Activated naive CD4-positive, alpha-beta T cell treated with Interleukin-2 at 50 U/mL for 16 hours (primary cell): ENCODE results near the gene SPTBN5.
A peak's percentile ranks its signal among the peaks of the same experiment; 100 is the strongest.

Experiments
- DNase-seq: peaks from one replicate; pipeline ENCODE4 v3.0.0-alpha.2; 2020

Gene SPTBN5

DNA sequence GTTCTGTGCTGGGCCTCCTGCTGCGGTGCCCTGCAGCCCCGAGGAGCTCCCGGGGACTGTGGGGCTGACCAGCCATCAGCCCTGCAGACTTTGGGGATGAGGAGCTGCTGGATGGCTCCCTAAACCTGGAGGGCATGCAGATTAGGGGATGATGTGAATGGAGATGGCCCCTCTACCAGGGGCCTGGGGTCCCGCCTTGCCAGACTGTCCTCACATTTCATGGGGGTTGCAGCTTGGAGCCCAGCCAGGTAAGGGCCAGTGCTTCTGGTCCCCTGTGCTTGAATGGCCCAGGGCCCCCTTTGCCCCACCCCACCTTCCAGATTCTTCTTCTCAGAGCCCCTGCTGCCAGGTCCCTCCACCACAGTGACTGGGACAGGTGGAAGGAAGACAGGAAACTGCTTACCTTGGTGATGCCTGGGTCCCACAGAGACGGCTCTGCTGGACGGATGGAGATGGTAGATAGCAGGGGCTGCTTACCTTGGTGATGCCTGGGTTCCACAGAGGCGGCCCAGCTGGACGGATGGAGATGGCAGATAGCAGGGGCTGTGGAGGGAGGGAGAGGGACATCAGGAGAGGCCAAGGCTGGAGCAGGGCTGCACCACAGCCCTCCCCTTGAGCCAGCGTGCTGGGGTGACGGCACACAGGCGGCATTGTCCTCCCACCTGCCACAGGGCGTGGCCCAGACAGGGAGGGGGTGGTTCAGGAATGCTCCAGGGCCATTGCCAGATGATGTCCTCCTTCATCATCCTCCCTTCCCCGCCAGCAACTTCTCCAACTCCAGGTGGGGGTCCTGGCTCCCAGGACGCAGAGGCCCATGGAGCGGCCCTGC, at the start of gene SPTBN5:
TSS of gene SPTBN5 (minus strand) at position 632 of the 829 bp plus-strand sequence. CDS start at position 76, 556 bp downstream.
- no peak for DNase-seq

- DNase-seq, result no peak
These were observed 49.0 kb upstream of the SPTBN5 start for GRCh38 chr15:41942886-41943285.

DNA sequence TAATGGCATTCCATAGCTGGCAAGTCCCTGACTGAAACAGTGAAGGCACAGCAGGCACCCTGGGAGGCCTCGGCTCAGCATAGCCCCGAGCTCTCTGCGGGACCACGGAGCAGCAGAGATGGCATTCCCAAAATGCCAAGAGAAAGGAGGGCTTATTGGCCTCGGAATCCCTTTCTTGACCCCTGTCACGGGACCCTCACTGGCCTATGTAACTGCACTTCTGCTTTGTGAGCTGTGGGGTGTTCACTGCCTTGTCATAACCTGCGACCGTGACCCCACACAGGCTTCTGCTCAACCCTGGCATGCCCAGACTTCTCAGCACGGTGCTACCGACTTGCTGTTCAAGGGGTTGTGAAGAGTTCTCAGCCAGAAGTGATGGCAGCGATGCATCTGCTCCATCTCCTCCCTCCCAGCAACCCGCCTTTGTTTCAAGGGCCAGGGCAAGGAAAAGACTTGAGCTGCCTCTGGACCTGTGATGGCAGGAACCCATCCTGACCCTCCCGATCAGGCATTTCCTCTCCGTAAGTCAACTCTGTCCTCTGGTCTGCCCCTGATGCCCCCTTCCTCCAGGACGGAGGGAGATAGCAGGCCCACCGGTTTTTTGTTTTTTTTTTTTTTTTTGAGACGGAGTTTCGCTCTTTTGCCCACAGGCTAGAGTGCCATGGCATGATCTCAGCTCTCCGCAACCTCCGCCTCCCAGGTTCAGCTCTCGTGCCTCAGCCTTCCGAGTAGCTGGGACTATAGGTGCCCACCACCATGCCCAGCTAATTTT, 48.0 kb upstream of the SPTBN5 start:
- DNase-seq, result no peak

GRCh38 chr15:41940441-41940857, 46.6 kb upstream of the SPTBN5 start:
- peak; percentile 65 for DNase-seq

- no peak for DNase-seq
These were observed 46.1 kb upstream of the SPTBN5 start for GRCh38 chr15:41939986-41940385.

- no peak for DNase-seq
These were observed 43.7 kb upstream of the SPTBN5 start for GRCh38 chr15:41937568-41937923.

DNA sequence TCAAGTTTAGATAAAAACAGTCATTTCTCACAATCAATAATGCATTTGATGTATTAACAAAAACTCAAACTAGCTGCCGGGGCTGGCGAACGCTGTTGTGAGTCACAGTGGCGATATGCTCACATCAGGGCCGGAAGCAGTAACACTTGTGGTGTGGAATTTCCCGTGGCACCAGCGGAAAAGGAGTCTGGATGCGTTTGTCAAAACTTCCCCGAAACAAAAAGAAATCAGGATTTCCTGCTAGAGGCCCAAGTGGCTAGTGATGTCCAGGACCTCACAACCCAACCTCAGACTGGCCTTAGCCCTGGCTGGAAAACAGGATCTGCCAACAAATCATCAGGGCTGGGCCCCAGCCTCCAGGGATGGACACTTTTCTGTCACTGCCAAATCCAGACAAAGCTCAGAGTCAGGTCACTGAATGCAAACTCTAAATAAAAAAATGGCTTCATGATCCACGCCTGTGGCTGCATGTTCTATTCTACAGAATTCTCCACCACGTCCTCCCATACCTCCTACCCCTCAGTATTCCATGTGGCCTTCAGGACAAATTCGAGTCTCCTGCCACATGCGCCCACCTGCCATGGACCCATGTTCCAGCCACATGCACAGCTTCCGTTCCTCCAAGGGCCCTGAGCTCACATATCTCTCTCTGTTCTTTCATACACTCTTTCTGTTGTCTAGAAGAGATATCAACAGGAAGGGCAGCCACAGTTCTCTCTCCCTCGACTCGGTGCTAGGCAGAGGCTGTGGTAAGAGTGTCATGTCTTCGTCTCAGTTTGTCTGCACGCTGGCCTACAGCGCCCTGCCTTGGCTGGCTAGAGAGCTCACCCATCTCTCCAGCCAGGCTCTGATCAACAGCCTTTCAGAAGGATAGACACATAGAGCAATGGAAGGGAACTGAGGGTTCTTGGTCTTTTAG, 43.1 kb upstream of the SPTBN5 start:
- DNase-seq, result peak; percentile 84

- no peak for DNase-seq
These were observed 42.3 kb upstream of the SPTBN5 start for GRCh38 chr15:41936155-41936554.

DNA sequence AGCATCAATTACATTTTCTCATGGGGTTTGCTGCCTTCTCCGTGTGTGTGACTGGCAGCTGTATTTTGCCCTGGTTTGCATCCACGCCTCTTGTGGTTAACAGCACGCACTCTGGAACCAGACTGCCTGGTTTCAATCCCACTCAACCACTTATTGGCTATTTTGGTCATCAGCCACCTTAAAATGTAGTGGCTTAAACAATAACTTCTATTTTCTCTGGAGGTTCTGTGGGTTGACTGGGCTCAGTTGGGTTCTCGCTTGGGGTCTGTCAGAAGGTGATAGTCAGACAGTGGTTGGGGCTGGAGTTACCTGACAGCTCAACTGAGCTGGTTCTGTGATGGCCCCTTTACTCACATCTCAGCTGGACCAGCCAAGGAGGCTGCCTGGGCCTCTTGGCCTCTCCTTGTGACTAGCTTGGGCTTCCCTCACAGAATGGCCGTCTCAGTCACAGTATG, 41.7 kb upstream of the SPTBN5 start:
- DNase-seq, result peak; percentile 10

DNA sequence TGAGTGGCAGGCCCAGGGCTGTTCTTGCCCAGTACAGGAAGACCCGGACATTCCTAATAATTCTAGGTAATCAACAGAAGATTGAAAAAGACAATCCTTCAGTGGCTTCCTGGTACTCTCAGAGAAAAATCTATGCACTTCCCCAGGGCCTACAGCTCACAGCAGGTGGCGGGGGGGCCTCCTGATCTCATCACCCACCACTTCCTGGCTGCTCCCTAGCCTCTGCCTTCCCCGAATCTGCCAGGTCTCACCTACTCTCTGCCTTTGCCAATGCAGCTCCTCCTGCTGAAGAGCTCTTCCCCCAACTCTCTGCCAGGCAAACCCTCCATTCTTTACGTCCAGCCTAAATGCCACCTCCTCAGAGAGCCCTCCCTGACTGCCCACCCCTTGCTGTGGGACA, 41.0 kb upstream of the SPTBN5 start:
- DNase-seq, result peak; percentile 70

DNA sequence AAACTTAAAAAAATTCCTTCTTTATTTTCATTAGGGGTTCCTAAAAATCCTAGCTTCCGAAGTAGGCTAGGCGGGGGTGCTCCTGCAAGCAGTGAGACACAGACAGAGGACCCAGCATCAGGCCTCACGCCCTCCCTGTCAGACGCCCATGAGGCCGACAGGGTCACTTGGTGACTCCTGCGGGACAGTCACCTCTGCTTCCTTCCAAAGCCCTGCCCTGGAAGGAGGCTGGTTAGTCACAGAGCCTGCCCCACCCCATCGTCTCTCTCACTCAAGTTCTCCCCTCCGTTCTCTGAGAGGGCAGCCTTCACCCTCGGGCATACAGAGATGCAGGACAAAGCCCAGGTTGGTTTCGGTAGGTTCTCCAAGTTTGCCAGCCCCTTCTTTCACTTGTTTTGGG, 39.9 kb upstream of the SPTBN5 start:
- DNase-seq, result no peak

- no peak for DNase-seq
These were observed 39.5 kb upstream of the SPTBN5 start for GRCh38 chr15:41933326-41933725.

DNA sequence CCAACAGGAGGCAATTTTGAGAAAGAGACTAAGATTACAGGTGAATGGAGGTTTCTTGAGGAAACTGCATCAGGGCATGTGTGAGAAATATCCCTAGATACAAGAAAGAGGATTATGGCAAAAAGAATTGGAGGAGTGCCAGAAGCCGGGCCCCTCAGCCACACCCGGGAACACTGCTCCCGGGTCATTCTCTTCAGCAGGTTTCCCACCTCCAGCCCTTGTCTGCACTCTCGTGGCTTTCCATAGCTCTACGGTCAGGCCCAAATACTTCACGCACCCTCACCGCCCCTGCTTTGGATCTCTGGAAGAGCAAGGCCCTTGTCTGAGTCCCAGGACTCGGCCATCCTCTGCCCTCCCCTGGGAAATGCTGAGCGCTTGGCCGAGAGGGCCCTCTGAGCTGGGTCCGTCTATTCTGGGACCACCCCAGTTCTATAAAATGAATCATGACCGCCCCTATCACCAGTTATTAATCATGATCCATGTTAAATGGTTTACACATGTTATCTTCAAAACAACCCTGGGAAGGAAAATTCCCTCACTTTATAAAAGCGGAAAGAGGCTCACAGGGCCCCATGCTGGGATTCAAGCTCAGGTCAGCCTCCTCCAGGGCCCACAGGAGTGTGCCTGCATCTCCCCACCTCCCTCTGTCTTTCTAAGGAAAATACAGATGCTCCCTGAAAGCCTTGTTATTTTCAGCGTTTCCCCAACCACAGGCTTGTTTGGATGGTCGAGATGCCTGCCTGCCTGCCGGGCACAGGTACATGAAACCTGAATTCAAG, 38.8 kb upstream of the SPTBN5 start:
- DNase-seq, result no peak

DNA sequence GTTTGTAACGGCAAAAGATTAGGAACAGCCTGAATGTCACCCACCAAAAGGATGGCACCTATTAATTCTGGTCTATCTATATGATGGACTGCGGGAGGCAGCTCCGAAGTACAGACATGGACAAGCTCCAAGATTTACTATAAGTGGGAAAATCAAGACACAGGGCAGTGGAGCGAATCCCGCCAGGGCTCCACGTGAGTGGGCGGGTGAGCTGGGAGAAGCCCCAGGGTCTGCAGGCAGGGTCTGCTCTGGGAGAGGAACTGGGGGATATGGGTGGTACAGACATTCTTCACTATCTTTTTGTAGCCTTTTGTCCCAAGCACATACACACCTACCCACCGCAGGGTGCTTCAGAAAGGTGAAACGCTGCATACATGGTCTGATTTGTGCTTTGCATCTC, 38.2 kb upstream of the SPTBN5 start:
- no peak for DNase-seq

- no peak for DNase-seq
These were observed 37.0 kb upstream of the SPTBN5 start for GRCh38 chr15:41930867-41931222.

GRCh38 chr15:41930221-41930866, 36.5 kb upstream of the SPTBN5 start:
- no peak for DNase-seq

DNA sequence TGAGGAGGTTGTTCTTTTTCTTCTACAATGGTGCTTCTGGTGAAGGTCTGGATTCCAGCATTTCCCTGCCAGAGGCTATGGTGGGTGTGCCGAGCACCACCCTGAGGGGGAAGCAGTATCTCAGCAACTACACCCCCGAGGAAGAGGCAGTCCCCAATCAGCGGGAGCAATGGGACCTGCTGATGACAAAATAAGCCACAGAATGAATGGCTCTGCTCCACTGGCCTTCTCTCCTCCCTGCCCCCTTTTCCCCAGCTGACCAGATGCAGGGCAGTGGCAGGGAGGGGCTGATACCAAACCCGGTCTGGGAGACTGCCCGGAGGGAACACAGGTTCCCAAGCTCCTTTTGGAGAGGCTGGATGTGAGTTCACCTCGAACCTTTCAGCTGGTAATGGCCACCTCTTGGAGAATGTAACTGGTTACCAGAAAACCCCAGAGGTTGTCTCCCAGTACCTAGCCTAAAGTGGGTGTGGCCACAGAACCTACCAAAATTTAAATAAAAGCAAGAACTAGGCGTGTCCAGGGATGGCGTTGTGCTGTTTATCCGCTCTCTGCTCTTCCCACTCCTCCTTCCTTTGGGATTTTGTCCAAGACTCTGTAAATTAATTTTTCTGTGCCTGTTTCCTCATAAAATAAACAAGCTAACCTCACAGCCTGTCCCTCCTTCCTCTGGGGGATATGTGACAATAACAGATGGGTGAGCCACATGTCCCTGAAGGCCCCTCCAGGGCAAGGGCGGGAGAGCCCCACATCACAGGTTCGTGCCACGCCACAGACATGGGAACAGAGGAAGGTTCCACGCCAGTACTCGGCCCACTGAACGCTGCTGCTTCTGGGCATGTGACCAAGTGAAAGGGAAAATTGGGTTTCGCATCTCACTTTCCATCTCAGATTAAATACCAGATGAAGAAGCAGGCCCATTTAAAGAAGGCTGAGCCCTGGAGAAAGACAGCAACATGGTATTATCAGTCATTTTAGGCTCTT, 35.1 kb upstream of the SPTBN5 start:
- DNase-seq, result no peak

GRCh38 chr15:41928100-41928499, 34.2 kb upstream of the SPTBN5 start:
- no peak for DNase-seq

DNA sequence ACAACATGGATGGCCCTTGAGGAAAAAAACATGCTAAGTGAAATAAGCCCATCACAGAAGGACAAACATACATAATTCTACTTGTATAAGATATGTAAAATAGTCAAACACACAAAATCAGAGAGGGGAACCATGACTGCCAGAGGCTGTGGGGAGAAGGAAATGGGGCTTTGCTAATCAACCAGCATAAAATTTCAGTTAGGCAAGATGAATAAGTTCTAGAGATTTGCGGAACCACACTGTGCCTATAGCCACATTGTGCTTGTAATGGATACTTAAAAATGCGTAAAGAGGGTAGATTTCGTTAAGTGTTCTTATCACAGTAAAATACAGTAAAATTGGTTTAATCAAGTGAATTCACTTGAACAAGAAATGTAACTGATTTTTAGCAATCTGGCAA, 33.7 kb upstream of the SPTBN5 start:
- DNase-seq, result no peak
